ENCODE measurements around the gene STYX. TPM values are rescaled to one million over a fixed set of nuclear protein-coding genes. Genes with fewer than 3 reads are reported as not detected.
A peak's percentile ranks its signal among the peaks of the same experiment; 100 is the strongest.

Gene STYX
- total and polyA plus RNA-seq, 10 of the 15 experiments (the other 5 are each of a cell fraction or from before 2014, with no cell fraction given): 5.0 to 15.3 (median 9.5) TPM

GRCh38 chr14:52786887-52787286 lies 56.9 kb downstream of the STYX start:
- TF ChIP-seq TARDBP (IDR thresholded peaks at IDR 0.05; ENCODE audit: borderline replicate concordance) (no peak), SIX5 (IDR thresholded peaks at IDR 0.05; ENCODE audit: low read depth, low read length, severe bottlenecking) (no peak), USF2 (IDR thresholded peaks at IDR 0.05; ENCODE audit: borderline replicate concordance, low read depth, low read length) (no peak), RAD21 (IDR thresholded peaks at IDR 0.05; ENCODE audit: insufficient read depth, low read depth, low read length) (no peak), ZBTB40 (IDR thresholded peaks at IDR 0.05; ENCODE audit: borderline replicate concordance) (0 out of 2 replicates have a peak, but pooled peaks have one; percentile 38), RAD51 (IDR thresholded peaks at IDR 0.05) (no peak)
- no peak overlapping the region for H3K4me2 ChIP-seq (ENCODE audit: control insufficient read depth, insufficient read depth)
- FAIRE-seq: no peak
- H3K9ac ChIP-seq (ENCODE audit: control insufficient read depth, insufficient read depth, low read length): no peak overlapping the region
- ChIA-PET SMC1A (ENCODE audit: uncharacterized antibody, unreplicated experiment) (no interaction called here), RAD21 (ENCODE audit: unreplicated experiment) (interaction anchor here (0.7 to 1.1 kb wide), 3 partner anchors 110 to 496 kb away, joined by 3 read pairs; no protein-coding TSS in a partner anchor), CTCF (no interaction called here), POLR2A (no interaction called here)
- no peak overlapping the region for H2AFZ ChIP-seq (ENCODE audit: control insufficient read depth, low read depth, low read length)
- H3K9me3 ChIP-seq (replicated peaks; ENCODE audit: control insufficient read depth, insufficient read depth, low read length): no peaks in the 10 kb centered on the region
- H3K36me3 ChIP-seq (ENCODE audit: control insufficient read depth in 2 of 2, insufficient read depth in 2 of 2, low read length in 1 of 2): no peaks in the 10 kb centered on the region; a peak in 1 of 4 replicates
- H4K20me1 ChIP-seq (ENCODE audit: control insufficient read depth, insufficient read depth): no peaks in the 10 kb centered on the region
- ATAC-seq: no peak
- H3K27me3 ChIP-seq (replicated peaks in 1 of 2; ENCODE audit: control insufficient read depth in 2 of 2, insufficient read depth in 2 of 2, low read length in 1 of 2): no peaks in the 10 kb centered on the region
- BruUV-seq (replicated peaks): no TSS peak
- no peak overlapping the region for H3K4me3 ChIP-seq
- H3K27ac ChIP-seq (ENCODE audit: control insufficient read depth, insufficient read depth): no peak overlapping the region
- DNase-seq (ENCODE audit: low read depth, low spot score): no peak
- no peaks in the 10 kb centered on the region for H3K4me1 ChIP-seq (ENCODE audit: control insufficient read depth, insufficient read depth, low read length)
- in situ Hi-C loops (cut with MboI): no loop called here
- H3K79me2 ChIP-seq (ENCODE audit: control insufficient read depth, insufficient read depth, low read length): peaks cover 31% of the 10 kb centered on the region
- intact Hi-C loops (cut with micrococcal nuclease; ENCODE audit: unreplicated experiment): loop anchor here (5.0 kb wide), 1 partner anchor 95 kb away; no protein-coding TSS in a partner anchor

Measured in GM12878 (cell line).